ENCODE measurements around the gene IRX3. TPM values are rescaled to one million over a fixed set of nuclear protein-coding genes. Genes with fewer than 3 reads are reported as not detected.
"Not testable (repeated sequence)": the region's sequence is repeated elsewhere in the genome, so short reads cannot be mapped to it uniquely, and the experiment has no call there.

The IRX3 gene
- total and polyA plus RNA-seq, 2 donors (not counting 1 experiment from before 2014, with no cell fraction given) = 0.22 to 0.33 TPM

GRCh38 chr16:54248863-54249710 lies 37.5 kb downstream of the IRX3 start:
- Histone ChIP-seq H3K27me3 (ENCODE audit: control insufficient read depth, insufficient read depth, low read length) (no peaks in the 10 kb centered on the region), H3K9me3 (ENCODE audit: control insufficient read depth, insufficient read depth, low read depth, low read length) (no peaks in the 10 kb centered on the region)

GRCh38 chr16:54247705-54248104 lies 38.9 kb downstream of the IRX3 start:
- not testable (repeated sequence) for H3K27ac ChIP-seq (ENCODE audit: insufficient read depth, low read length); H3K9me3 ChIP-seq (ENCODE audit: control insufficient read depth, insufficient read depth, low read depth, low read length); H3K79me2 ChIP-seq (ENCODE audit: control insufficient read depth, insufficient read depth, low read length); H3K4me2 ChIP-seq (ENCODE audit: extremely low read depth, insufficient read depth, low read length); DNase-seq (ENCODE audit: low read depth in 2 of 2); H3K27me3 ChIP-seq (ENCODE audit: control insufficient read depth, insufficient read depth, low read length); H3K4me3 ChIP-seq (replicated peaks in 1 of 4; ENCODE audit: control extremely low read depth in 1 of 4, insufficient read depth in 1 of 4, low read depth in 3 of 4, low read length in 4 of 4); H4K20me1 ChIP-seq (ENCODE audit: control insufficient read depth, extremely low read depth, insufficient read depth, low read length); H3K4me1 ChIP-seq (ENCODE audit: control insufficient read depth, extremely low read depth, insufficient read depth, low read length); H3K36me3 ChIP-seq (ENCODE audit: control insufficient read depth, insufficient read depth, low read length); H3K9ac ChIP-seq (ENCODE audit: insufficient read depth, low read length); H2AFZ ChIP-seq (ENCODE audit: low read length)

More at GRCh38 chr16:54248863-54249710, 37.5 kb downstream of the IRX3 start:
- H3K4me2 ChIP-seq (ENCODE audit: extremely low read depth, insufficient read depth, low read length) = no peak overlapping the region
- H3K79me2 ChIP-seq (ENCODE audit: control insufficient read depth, insufficient read depth, low read length) = no peaks in the 10 kb centered on the region
- H2AFZ ChIP-seq (ENCODE audit: low read length) = no peak overlapping the region
- H3K36me3 ChIP-seq (ENCODE audit: control insufficient read depth, insufficient read depth, low read length) = no peaks in the 10 kb centered on the region
- H4K20me1 ChIP-seq (ENCODE audit: control insufficient read depth, extremely low read depth, insufficient read depth, low read length) = no peaks in the 10 kb centered on the region
- H3K4me3 ChIP-seq (replicated peaks in 1 of 4; ENCODE audit: control extremely low read depth in 1 of 4, insufficient read depth in 1 of 4, low read depth in 3 of 4, low read length in 4 of 4) = no peak overlapping the region
- TF ChIP-seq EZH2 (IDR thresholded peaks at IDR 0.05; ENCODE audit: low read length, missing control alignments) = no peak
- TF ChIP-seq CTCF (conservative IDR thresholded peaks at IDR 0.05 in 1 of 2, IDR thresholded peaks at IDR 0.05 in 1 of 2; ENCODE audit: low read depth in 1 of 2, low read length in 2 of 2) = no peak
- no peak for DNase-seq (ENCODE audit: low read depth in 2 of 2)
- no peak overlapping the region for H3K9ac ChIP-seq (ENCODE audit: insufficient read depth, low read length)
- no peaks in the 10 kb centered on the region for H3K4me1 ChIP-seq (ENCODE audit: control insufficient read depth, extremely low read depth, insufficient read depth, low read length)
- no peak overlapping the region for H3K27ac ChIP-seq (ENCODE audit: insufficient read depth, low read length)

- TF ChIP-seq EZH2 (IDR thresholded peaks at IDR 0.05; ENCODE audit: low read length, missing control alignments) (no peak), CTCF (conservative IDR thresholded peaks at IDR 0.05 in 1 of 2, IDR thresholded peaks at IDR 0.05 in 1 of 2; ENCODE audit: low read depth in 1 of 2, low read length in 2 of 2) (no peak)
- Histone ChIP-seq H3K36me3 (ENCODE audit: control insufficient read depth, insufficient read depth, low read length) (no peaks in the 10 kb centered on the region), H3K79me2 (ENCODE audit: control insufficient read depth, insufficient read depth, low read length) (no peaks in the 10 kb centered on the region), H3K4me1 (ENCODE audit: control insufficient read depth, extremely low read depth, insufficient read depth, low read length) (no peaks in the 10 kb centered on the region), H3K9ac (ENCODE audit: insufficient read depth, low read length) (no peak overlapping the region), H3K27ac (ENCODE audit: insufficient read depth, low read length) (no peak overlapping the region), H4K20me1 (ENCODE audit: control insufficient read depth, extremely low read depth, insufficient read depth, low read length) (no peaks in the 10 kb centered on the region), H3K4me3 (replicated peaks in 1 of 4; ENCODE audit: control extremely low read depth in 1 of 4, insufficient read depth in 1 of 4, low read depth in 3 of 4, low read length in 4 of 4) (no peak overlapping the region), H3K9me3 (ENCODE audit: control insufficient read depth, insufficient read depth, low read depth, low read length) (no peaks in the 10 kb centered on the region), H3K27me3 (ENCODE audit: control insufficient read depth, insufficient read depth, low read length) (no peaks in the 10 kb centered on the region), H3K4me2 (ENCODE audit: extremely low read depth, insufficient read depth, low read length) (no peak overlapping the region), H2AFZ (ENCODE audit: low read length) (no peak overlapping the region)
- no peak for DNase-seq (ENCODE audit: low read depth in 2 of 2)
Measured at GRCh38 chr16:54246454-54246821, 40.1 kb downstream of the IRX3 start.
